GM21737 (cell line): ENCODE measurements around the gene GLP2R.

Experiments used
- ATAC-seq: cut with Tn5 transposase; IDR thresholded peaks from one replicate; pipeline ENCODE4 v1.9.1; 2021; ENCODE audit warnings: mild to moderate bottlenecking, moderate library complexity; ENCODE audit not compliant: unreplicated experiment

The GLP2R gene

DNA sequence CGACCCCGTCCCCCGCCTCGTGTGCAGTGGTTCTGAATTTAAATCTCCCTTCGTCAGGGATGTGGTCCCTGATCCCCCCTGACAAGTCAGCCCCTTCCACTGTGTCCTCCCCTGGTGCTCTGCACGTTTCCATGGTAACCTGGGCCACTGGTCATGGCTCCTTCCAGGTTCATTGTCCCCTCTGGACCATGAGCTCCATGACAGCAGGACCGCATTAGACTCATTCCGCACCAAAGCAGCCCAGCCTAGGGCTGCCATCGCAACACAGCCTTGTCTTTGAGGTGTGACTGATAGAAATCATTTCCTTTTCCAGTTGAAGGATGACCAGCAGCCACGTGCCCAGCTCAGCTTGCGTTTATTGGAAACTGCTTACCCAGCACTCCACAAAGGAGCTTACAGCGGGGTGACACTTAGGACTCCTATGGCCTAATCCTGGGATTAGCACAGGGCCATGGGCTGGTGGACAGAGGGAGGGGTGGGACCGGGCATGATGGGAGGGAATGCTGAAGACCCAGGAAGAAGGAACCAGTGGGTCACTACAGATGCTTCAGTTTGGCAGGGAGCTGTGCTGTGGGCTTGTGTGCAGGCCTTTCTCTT is 71.7 kb downstream of the GLP2R start:
- ATAC-seq = no peak

DNA sequence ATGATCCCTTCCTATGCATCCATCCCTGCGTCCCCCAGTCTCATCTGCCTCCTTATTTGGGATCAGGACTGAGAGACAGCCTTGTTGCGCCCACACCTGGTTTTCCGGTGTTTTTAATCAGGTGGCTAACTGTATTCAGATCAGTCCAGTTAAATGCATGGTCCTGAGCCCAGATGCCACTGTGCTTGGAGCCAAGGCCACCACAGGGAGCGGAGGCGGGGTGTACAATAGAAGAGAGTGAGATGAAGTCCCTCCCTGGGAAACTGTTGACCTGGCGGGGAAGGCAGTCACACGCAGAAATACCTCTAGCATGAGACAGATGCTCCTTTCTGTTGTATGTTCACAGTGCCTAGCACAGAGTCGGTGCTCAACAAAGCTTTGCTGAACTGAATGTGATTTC is 73.1 kb downstream of the GLP2R start:
- no peak for ATAC-seq

- ATAC-seq = no peak
Measured at GRCh38 chr17:9899280-9900043, 73.7 kb downstream of the GLP2R start.

- no peak for ATAC-seq
Measured at GRCh38 chr17:9900044-9900594, 74.4 kb downstream of the GLP2R start.

DNA sequence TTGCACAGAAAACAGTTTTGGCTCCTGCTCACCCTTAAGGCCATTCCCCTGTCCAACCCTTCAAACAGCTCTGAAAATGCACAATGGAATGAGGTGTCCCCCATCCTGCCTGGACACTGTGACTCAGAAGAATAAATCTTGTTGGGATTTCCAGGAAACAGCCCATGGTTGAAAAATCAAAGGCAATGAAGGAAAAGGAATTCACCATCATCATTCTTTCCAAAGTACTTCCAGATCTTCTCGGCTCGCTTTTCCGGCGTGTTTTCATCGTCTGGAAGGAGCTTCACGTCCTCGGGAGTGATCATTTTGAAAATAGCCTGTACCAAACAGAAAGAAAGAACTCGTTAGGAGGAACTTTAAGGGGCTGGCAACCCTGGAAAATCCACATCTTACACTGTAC is 75.1 kb downstream of the GLP2R start:
- ATAC-seq = no peak

GRCh38 chr17:9902120-9902519 is 76.4 kb downstream of the GLP2R start:
- no peak for ATAC-seq

DNA sequence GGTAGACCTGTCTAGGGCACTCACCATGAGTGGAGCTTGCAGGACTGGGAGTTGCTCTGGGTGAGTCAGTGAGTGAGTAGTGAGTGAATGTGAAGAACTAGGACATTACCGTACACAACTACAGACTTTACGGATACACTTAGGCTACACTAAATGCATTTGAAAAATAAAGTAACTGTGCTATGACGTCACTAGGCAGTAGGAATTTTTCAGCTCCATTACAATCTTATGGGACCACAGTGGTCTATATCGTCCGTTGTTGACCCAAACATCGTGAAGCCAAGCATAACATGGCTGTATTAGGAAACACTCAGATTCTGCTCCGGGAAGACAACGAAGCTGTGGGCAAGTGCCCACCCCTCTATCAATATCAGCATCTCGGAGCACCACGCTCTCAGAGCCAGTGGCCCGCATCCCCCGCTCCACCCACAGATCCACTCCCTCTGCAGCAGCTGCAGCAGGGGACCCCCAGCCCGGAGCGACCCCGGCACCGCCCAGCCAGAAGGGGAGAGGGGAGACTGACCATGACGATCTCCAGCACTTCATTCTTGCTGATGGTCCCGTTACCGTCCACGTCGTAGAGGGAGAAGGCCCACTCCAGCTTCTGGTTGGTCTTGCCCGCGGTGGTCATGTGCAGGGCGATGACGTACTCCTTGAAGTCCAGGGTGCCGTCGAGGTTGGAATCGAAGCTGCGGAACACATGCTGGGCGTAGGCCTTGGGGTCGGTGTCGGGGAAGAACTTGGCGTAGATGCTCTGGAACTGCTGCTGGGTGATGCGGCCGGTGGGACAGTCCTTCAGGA is 78.8 kb downstream of the GLP2R start:
- no peak for ATAC-seq

DNA sequence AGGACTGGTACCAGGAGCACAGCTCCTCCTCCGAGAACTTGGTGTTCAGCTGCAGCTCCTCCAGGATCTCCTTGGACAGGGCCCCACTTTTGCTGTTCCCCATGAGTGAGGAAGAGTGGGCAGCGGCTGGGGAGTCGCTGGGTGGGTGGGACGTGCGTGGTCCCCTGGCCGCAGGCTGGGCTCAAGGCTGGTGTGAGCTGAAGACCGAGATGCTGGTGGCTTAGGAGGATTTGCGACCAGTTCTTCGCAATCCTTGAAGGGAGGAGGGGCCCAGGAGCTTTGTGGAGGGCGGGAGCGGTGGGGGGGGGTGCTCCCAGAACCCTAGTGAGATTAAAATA is 79.3 kb downstream of the GLP2R start, which contains the start of gene RCVRN:
TSS of gene RCVRN (minus strand) at position 194 of the 338 bp plus-strand sequence. CDS start at position 103, 91 bp downstream.
- no peak for ATAC-seq

- ATAC-seq = no peak
Measured at GRCh38 chr17:9905902-9906301, 80.2 kb downstream of the GLP2R start.

DNA sequence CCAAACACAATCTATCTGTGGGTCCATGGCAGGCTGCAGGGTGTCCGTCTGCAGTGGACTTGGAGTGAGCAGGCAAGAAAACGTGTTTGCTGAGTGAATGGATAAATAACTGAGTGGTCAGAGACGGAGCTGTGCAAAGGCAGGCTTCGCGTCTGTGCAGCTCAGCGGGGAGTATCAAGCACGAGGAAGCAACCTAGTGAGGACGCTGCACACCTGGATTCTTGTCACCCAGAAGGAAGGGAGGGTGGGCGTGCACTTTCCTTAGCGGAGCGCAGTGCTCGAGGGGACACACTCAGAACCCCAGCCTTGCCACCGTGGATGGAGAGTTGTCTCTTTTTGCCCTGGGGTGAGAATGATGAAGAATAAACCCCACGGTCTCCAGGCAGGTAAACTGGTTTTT is 80.9 kb downstream of the GLP2R start:
- no peak for ATAC-seq

DNA sequence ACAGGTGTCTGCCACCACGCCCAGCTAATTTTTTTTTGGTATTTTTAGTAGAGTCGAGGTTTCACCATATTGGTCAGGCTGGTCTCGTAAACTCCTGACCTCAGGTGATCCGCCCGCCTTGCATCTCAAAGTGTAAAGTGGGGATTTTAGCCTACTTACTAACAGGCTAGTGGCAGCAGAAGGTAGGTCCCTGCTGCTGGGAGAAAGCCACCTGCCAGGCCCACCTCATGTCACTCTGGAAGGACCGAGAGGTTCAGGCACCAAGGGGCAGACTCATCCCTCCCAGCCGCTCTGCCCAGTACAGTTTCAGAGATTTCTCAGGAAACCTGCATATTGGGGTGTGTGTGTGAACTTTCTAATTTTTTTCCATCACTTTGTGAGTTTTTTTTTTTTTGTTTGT is 81.4 kb downstream of the GLP2R start:
- no peak for ATAC-seq

DNA sequence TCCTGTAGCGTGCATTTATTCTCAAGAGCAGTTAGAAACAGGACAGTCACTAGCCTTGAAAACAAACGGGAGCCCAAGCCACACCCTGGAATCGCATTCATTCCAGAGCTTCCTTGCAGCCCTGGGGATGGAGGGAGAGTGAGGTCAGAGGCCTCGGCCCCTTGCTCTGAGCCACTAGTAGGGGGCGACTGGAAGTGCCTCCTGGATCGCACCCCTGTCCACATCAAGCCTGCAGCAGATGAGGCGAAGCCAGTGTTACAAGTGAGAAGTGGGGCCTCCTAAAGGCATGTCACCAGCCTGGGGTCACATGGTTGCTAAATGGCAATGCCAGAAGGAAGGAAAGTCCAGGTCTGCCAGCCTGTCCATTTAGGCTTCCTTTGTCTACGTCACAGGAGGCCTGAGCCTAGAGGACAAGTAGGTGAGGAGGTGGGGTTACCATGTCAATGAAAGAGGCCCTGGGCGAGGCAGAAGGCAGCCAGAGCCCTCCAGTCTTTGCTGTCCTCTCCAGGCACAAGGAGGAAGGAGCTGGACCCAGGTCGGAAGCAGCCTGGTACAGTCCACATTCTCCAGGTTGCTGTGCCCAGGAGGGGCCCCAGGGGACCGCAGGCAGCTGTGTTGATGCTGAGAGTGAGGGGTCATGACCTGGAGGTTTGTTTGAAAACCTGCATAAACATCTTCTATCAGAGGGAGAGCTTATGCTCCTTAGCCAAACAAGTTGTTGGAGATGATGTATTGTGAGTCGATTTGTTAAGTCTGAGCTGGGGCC is 82.3 kb downstream of the GLP2R start:
- ATAC-seq = no peak

GRCh38 chr17:9908649-9909042 is 82.9 kb downstream of the GLP2R start:
- ATAC-seq = no peak

GRCh38 chr17:9911089-9911488 is 85.4 kb downstream of the GLP2R start:
- no peak for ATAC-seq

DNA sequence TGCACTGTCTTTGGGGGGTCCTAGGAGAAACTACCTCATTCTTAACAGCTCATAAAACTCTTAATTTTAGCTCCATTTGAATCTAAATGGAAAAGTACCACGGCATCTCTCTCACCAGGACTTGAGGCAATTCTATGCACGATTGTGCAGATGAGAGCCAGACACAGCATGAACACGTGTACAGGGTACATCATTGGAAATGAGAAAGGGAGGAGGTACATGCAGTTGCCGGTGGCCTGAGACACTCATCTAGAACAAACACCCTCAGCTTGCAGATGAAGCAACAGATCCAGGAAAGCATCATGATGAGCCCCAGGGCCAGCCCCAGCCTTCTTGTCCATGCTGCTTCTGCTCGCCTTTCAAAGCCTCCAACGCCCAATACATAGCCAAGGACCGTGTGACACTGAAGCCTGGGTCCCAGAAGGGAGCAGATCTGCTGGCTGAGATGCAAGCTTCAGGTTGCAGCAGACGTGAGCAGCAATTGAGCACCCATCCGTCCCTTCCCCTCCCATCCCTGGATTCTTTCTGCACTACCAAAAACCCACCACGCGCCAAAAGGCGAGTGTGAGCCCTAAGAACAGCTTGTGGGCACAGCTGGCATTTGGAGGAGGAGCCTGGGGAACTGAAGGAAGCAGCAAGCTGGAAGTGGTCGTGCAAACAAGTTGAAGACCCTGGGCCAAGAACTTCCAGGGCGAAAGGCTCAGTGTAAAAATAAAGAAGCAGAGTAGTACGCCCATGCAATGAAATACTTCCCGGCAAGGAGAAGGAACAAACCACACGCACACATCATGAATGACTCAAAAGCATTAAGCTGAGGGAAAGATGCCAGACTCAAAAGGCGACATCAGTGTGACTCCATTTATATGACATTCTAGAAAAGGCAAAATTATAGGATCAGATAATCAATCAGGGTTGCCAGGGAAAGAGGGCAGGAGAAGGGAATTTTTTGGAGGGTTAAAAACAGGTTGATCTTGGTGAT is 86.7 kb downstream of the GLP2R start:
- ATAC-seq = no peak

- ATAC-seq = no peak
Measured at GRCh38 chr17:9913476-9913875, 87.8 kb downstream of the GLP2R start.

- no peak for ATAC-seq
Measured at GRCh38 chr17:9916108-9916507, 90.4 kb downstream of the GLP2R start.

- ATAC-seq = no peak
Measured at GRCh38 chr17:9917131-9917530, 91.4 kb downstream of the GLP2R start.

GRCh38 chr17:9917801-9918200 is 92.1 kb downstream of the GLP2R start:
- ATAC-seq = no peak

DNA sequence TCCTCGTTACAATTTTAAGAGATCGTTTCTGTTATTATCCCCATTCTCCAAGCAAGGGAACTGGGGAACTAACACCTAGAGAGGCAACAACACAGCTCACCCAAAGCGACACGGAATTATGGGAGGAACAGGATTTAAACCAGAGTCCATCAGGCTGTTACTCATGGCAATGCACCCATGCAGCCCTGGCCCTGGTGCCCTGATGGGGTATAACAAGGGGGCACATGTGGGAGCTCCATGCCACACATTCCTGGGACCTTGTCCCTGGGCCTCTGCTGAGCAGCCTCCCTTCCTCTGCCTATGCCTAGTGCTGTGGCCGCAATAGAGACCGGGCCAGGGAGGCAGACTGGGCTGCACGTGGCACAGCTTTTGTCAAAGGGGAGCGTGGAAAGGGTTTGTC is 92.6 kb downstream of the GLP2R start:
- no peak for ATAC-seq
